GM19025 (cell line): ENCODE results near the gene ELOVL5.
"Not testable (repeated sequence)": the region's sequence is repeated elsewhere in the genome, so short reads cannot be mapped to it uniquely, and the experiment has no call there.

ENCODE experiments used
- ATAC-seq: cut with Tn5 transposase; IDR thresholded peaks from one replicate; pipeline ENCODE4 v1.9.1; 2021; ENCODE audit warnings: mild to moderate bottlenecking, low read depth, moderate library complexity; ENCODE audit not compliant: unreplicated experiment

The ELOVL5 gene

DNA sequence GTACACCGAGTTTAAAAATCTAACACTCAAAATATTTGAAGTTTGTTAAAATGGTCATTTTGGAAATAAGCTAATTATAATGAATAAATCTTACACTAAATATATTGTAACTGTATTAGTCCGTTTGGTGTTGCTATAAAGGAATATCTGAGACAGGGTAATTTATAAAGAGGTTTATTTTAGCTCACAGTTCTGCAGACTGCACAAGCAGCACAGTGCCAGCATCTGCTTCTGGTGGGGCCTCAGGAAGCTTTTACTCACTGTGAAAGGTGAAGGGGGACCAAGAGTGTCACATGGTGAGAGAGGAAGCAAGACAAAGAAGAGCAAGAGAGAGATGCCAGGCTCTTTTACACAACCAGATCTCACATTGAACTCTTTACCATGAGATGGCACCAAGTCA, 17.1 kb downstream of the ELOVL5 start:
- no peak for ATAC-seq

DNA sequence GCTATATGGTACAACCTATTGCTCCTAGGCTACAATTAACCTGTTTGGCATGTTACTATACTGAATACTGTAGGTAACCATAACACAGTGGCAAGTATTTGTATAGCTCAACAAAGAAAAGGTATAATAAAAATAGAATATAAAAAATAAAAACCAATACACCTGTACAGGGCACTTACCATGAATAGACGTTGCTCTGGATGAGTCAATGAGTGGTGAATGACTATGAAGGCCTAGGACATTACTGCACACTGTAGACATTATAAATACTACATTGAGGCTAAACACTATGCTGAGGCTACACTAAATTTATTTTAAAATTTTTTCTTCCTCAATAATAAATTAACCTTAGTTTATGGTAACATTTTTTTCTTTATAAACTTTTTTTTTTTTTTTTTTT, 18.6 kb downstream of the ELOVL5 start:
- no peak for ATAC-seq

DNA sequence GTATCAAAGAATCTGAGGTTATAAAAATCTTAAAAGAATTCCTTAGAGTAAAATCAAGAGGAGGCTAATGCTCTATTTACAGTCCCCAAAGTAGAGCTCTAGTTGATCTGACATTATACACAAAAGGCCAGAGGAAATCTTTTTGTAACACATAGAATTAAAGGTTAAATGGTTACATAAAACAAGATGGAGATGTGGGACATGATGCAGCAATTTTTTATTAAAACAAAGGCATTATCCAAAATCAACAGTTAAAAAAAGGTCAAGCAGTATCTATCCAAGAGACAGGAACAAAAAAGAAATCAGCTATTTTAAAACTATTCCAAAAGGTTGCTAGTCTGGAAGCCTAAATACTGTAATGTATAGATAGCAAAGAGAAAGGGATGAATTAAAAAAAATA, 20.4 kb downstream of the ELOVL5 start:
- no peak for ATAC-seq

DNA sequence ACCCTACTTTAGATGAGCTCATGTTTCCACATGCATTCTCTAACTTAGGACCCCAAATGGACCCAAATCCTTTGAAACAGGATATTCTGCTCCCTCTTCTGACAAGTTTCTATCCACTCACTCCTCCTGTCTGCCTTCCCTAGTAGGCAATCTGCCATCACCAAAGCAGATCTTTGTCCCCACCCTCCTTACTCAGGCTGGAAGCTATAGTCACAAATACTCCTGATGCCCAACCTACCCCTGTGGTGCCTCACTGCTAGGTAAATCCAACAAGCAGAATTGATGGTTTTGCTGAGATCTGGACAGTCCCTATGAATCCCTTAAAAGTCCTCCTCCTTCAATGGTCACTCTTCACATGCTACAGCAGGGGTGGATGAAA, 21.7 kb downstream of the ELOVL5 start:
- no peak for ATAC-seq

DNA sequence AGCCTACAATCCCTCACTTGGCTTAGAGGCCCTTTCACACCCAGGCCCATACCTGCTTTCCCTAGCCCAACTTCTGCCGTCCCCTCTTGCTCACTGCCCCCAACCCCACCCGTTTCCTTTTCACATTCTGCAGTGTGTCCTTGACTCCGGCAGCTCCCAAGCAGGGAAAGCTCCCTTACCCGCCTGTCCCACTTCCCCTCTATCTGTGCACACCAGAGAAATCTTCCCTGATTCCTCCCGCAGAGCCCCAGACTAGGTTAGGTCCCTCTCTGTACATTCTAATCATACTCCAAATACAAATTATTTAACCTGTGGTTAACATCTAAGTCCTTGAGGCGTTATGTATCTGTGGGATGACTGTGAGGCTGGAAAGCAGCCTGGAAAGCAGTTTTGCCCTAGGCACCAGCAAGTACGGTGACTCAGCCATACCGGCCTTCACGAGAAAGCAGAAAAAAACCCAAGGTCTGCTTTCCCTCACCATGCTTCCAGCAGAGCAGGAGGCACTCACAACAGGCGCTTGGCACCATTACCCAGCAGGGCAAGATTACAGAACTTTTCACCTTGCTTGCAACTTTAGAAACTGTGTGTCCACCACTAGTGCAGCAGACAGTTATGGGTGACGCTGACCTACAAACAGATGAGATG, 22.3 kb downstream of the ELOVL5 start:
- no peak for ATAC-seq

DNA sequence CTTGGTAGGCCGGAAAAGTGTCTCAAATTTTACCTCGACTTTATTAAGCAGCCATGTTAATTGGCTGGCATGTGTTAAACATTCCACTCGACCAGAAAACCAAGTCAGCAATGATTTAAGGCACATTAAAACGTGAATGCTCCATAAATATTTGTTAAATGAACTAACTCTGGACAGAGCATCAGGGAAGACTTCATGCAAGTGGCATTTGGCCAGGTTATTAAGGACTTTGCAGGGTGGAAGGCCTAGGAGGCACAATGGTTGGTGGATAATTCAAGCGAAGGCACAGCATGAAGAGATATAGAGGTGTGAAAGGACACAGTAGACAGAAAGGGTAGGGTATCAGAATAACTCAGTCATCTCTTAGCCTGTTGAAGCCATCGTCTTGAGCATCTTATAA, 23.0 kb downstream of the ELOVL5 start:
- no peak for ATAC-seq

DNA sequence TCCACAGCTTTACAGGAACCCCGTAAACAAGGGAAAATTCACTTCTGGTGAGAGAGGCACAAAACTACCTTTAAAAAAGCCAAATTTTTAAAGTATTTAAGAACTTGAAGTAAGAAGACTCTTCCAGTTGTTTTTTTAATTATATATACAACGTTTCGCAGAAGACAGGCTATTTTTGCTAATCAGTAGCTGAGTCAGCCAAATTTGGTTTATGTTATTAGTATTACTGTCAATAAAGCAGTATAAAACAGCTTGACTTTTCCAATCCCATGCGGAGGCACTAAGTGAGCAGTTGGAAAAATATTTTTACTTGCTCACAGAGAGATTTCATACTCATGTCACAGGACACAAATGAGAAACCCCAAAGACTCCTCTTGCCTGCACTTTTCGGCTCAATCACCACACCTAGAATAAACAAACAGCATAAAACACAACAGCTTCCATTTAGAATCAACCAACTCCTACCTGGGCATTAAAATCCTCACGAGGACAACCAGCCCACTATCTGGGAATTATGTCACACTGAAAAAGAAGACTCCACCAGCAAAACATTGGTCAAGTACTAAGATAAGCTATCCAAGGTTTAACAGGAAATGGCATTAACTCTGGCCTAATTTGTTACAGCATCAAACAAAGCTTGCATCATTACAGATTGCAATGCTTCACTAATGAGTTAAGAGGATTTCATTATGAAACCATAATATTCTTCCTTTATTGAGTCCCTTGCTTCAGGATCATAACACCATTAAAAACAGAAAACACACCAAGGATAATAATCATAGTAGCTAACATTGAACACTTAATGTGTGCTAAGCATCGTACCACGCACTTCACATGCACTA, 26.3 kb downstream of the ELOVL5 start:
- ATAC-seq, result no peak

DNA sequence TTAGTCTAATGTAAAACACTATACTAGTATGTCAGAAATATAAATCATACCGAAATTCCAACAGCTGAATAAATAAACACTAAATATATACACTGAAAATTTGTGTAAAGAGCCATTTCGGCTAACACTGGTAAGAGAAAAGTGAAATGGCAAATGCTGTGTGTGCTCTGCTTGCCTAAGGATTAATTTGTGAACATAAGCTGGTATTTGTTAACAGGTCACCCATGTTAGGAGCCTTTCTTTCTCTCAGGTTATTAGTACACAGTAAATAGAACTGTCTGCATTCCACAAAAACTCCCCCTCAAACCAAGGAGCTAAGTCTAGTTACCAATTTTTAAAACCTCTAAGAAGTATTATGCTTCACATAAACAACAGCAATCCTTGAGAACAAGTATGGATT, 27.0 kb downstream of the ELOVL5 start:
- no peak for ATAC-seq

DNA sequence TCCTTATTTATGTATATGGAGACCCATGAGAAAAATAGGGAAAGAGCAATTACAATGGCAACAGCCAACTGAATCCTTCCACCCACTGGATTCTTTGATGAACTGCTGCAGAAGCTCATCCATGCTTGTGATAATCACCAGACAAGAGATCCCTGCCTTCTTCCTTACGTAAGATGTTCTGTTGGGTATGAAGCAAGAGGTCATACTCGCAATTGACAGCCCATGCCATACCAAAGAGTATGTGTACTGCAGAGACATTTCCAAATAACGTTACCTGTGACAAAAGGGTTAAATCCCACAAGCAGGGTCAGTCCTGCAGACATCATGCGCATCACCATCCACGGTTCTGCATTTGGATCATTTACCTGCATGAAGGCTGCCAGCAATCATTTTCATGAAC, 27.8 kb downstream of the ELOVL5 start:
- ATAC-seq, result no peak

DNA sequence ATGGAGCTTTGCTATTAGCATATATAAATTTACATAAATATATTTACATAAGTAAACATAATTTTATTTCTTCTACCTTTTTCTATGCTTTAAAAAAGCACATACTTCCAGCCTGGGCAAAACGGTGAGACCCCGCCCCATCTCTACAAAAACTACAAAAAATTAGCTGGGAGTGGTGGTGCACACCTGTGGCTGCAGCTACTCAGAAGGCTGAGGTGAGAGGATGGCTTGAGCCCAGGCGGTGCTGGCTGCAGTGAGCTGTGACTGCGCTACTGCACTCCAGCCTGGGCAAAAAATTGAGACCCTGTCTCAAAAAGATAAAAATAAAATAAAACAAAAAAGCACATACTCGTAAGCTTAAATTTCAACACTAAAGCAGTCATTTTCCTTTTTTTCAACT, 30.3 kb downstream of the ELOVL5 start:
- ATAC-seq, result no peak

DNA sequence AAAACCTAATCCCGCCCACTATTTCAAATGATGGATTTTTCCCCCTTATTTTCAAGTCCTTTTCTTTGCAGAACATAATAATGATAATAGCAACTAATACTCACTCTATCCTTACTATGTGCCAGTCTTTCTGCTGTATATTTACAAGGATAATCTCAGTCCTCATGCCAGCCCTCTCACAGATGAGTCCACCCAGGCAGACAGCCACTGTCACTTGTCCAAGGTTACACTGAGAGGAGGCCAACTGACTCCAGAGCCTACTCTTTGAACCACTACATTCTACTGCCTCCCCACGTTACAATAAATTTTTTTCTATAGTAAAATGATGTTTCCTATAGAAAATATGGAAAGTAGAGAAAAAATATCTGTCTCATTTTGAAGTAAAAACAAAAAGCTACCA, 30.9 kb downstream of the ELOVL5 start:
- ATAC-seq, result no peak

DNA sequence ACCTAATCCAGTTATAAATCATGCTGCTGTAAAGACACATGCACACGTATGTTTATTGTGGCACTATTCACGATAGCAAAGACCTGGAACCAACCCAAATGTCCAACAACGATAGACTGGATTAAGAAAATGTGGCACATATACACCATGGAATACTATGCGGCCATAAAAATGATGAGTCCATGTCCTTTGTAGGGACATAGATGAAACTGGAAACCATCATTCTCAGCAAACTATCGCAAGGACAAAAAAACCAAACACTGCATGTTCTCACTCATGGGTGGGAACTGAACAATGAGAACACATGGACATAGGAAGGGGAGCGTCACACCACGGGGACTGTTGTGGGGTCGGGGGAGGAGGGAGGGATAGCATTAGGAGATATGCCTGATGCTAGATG, 31.5 kb downstream of the ELOVL5 start:
- not testable (repeated sequence) for ATAC-seq

DNA sequence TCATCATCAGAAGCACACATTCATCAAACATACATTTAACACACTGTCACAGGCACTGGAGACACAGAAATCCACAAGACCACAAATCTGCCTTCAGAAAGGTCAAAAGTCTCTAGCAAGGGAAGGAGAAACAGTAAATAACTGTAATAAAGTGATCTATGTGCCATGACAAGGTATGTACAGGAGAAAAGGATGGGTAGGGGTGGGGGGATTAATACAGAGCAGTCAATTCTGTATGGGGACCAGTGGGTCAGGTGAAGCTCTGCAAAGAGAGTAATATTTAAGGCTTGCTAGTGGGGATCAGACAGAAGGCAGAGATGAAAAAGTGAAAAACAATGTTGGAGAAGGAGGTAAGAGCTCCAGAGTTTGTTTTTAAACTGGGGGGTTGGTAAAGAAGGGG, 32.6 kb downstream of the ELOVL5 start:
- ATAC-seq, result no peak

DNA sequence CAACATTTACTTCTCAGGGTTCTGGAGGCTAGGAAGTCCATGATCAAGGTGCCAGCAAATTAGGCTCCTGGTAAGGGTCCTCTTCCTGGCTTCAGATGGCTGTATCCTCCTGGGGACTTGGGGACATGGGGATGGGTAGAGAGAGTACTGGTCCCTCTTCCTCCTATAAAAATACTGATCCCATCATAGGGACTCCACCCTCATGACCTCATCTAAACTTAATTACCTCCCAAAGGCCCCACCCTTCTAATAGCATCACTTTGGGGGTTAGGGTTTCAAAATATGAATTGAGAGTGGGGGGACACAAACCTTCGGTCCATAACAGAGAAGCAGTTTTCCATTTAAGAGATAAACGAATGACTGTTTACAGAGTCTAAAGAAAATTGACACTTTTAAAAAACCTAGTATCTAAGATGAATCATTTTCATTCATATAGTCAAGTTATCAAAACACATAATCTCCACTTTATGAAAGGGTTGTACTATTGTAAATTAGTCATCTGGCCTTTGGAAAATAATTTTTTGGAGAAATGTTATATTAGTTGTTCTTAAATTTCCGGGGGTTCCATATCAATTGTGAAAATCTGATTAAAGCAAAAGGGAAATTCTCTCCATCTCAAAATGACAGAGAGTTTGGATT, 33.5 kb downstream of the ELOVL5 start:
- ATAC-seq, result no peak

DNA sequence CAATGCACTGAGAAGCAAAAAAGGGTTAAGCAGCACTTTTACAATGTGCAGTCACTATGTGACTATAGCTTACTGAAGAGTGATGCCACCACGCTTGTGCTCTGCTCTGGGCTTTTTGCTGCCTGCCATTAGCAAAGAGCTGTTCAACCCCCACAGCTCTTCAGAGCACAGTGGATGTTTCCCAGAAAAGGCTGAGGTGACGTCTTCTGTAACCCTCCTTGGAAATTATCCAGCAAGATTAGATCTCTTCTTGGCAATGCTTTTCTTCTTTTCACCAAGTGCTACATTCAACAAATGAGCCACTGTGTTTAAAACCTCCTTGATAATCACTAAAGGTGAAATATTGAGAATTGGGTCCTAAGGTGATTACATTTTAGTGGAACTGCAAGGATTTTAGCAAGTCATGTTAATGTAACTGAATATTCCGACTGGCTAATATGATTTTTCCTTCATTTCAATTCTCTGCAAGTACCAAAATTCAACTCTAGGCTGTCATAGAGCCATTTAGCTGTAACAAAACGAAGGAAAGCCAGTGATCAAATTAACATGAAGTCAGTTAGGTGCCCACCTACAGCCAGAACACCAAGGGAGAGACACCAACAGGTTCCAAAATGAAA, 34.9 kb downstream of the ELOVL5 start:
- ATAC-seq, result no peak

DNA sequence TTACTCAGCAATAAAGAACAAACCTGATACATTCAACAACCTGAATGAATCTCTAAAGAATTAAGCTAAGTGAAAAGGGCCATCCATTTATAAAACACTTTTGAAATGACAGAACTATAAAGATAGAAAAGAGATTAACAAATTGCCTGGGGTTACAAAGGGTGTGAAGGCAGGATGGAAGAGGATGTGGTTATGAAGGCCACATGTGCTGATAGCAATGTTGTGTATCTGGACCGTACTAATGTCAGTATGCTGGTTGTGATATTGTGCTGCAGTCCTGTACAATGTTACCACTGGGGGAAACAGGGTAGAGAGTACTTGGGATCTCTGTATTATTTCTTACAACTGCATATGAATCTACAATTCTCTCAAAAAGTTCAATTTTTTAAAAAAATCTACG, 36.4 kb downstream of the ELOVL5 start:
- ATAC-seq, result no peak

DNA sequence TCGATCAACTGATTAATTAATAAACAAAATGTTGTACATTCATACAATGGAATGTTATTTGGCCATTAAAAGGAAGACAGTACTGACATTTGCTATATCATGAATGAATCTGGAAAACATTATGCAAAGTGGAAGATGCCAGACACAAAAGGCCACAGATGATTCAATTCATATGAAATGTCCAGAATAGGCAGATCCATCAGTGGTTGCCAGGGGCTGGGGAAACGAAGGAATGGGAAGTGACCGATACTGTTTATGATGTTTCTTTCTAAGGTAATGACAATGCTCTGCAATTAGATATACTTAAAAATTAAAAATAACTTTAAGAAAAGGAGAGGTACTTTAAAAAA, 37.2 kb downstream of the ELOVL5 start:
- no peak for ATAC-seq

DNA sequence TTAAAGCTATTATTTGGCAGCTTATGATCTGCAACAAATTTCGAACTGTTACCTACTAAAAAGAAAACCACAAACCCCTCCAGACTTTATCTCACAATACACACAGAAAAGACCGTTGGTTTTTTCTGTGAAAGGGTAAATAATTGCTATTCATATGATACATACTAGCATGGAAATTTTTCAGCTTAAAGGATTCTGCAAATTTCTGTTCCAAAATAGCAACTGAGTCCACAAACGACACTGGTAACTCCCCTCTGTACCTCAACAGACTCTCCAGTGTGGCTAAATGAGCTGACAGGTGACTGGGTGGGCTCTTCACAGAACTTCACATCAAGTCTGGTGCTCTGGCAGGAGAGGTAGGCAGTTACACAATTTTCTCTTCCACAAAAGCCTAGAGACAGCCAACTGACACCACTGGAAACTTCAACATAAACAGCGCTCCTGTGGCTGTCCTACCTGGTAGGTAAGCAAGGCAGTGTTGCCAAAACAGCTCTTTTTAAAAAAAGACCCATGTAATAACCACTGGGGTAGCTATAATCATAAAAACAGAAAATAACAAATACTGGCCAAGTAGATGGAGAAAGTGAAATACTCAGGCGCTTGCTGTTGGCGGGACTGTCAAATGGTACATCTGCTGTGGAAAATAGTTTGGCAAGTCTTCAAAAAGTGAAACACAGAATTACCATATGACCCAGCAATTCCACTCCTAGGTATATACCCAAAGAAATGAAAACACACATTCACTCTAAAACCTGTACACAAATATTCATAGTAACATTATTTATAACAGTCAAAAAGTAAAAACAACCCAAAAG, 37.8 kb downstream of the ELOVL5 start:
- ATAC-seq, result no peak

DNA sequence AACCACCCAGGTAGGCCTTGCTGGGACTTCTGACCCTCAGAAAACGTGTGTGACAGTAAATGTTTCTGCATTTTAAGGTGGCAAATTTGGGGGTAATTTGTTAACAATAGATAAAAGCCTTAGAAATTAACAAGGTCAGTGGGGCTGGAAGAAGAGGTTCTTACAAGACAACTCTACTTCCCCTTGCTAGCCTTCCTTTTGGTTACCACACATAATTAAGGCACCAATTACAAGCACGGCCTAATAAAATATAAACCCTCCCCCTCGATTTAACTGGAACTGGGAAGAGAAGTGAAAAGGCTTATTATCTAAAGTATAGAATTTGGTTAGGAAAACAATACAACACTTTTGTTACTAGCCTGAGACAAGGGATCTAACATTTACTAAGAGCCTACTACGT, 38.8 kb downstream of the ELOVL5 start:
- ATAC-seq, result no peak

DNA sequence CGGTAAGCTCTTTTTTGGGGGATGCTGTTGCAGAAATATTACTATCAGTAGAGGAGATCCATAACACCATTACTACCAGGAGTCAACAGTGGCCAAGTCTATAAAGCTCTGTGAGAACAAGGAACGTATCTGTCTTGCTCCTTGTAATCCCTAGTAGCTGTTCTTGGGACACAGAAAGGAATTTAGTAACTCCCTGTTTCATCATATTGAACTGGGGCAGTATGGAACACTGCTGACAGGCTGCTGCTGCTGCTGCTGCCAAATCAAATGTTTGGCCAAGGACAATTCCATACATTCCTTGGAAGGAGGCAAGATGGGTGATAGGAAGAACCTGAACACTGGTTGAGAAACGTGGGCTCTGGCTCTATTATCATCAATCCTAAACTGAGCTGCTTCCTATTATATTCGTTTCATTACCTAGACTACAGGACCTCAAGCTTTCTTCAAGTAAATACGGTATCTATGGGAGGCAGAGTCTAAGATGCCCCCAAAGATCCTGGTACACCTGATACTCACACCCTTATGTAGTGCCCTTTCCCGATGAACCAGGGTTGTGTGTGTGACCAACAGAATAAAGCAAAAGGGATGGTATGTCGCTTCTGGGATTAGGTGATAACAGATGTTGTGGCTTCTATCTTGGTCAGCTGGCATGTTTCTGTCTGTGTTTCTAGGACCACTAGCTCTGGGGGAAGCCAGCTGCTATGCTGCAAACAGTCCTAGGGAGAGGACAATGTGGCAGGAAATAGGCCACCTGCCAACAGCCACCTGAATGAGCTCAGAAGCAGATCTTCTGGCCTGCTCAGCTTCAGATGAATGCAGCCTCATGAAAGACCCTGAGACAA, 39.5 kb downstream of the ELOVL5 start:
- ATAC-seq, result peak; percentile 59
